WI38 (cell line): Measurements from ENCODE around the gene SH3D21.

Experiments
- H3K4me3 ChIP-seq: 2 replicates; pipeline ENCODE4 v1.5.1; 2011; ENCODE audit warnings: low read depth, mild to moderate bottlenecking, control low read depth, low read length
- CTCF ChIP-seq: IDR thresholded peaks from 2 replicates; pipeline ENCODE4 v1.5.1; 2012; ENCODE audit warnings: low read depth, mild to moderate bottlenecking, control low read depth, low read length

Gene SH3D21

GRCh38 chr1:36306210-36306901, at the start of gene SH3D21:
SH3D21 (plus strand) TSS chr1:36306368; CDS start chr1:36306421, 53 bp downstream.
- peak within 1 kb of the TSS; percentile 68 for H3K4me3 ChIP-seq

DNA sequence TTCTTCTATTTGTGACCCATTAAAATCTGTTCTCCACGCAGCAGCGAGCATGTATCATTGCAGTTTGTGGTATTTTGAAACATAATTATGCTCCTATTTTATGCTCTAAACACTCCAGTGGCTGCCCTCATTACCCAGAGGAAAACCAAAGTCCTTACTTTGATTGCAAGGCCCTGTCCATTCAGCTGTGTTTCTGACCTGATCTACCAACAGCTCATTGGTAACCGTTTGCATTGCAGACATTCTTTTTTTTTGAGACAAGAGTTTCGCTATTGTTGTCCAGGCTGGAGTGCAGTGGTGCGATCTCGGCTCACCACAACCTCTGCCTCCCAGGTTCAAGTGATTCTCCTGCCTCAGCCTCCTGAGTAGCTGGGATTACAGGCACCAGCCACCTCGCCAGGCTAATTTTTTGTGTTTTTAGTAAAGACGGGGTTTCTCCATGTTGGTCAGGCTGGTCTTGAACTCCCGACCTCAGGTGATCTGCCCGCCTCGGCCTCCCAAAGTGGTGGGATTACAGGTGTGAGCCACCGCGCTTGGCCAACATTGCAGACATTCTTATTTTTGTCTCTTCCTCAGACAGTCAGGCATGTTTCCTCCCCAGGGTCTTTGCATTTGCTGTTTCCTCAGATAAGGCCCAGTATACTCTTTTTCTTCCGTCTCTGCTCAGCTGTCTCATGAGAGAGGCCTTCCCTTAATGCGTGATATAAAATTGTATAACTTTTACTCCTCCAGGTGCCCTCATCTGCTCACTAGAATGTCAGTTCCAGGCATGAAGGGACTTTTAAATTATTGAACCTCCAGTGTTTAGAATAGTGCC, 49.4 kb upstream of the SH3D21 start:
- TF ChIP-seq CTCF, result no peak
- H3K4me3 ChIP-seq, result no peak overlapping the region

More at GRCh38 chr1:36306210-36306901, at the start of gene SH3D21:
- TF ChIP-seq CTCF, result no peak

DNA sequence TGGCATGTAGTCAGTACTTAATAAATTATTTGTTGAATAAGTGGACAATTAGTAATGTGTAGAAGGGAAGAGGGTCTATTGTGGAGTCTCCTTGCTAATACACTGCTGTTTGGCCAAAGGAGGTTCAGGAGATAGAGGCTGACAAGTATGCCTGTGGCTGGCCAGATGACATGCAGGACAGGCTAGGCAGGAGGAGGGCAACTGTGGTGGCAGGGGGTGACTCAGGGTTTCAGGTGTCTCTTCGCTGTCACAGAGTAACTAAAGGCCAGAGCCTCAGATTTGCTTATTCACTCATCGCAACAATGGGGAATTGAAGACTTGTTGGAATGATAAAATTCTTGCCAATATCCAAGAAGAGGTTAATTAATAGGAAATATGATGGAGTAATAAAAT, 48.8 kb upstream of the SH3D21 start:
- no peak overlapping the region for H3K4me3 ChIP-seq
- TF ChIP-seq CTCF, result no peak

- TF ChIP-seq CTCF, result no peak
- H3K4me3 ChIP-seq, result no peak overlapping the region
Observed at GRCh38 chr1:36258960-36259344, 47.2 kb upstream of the SH3D21 start.

DNA sequence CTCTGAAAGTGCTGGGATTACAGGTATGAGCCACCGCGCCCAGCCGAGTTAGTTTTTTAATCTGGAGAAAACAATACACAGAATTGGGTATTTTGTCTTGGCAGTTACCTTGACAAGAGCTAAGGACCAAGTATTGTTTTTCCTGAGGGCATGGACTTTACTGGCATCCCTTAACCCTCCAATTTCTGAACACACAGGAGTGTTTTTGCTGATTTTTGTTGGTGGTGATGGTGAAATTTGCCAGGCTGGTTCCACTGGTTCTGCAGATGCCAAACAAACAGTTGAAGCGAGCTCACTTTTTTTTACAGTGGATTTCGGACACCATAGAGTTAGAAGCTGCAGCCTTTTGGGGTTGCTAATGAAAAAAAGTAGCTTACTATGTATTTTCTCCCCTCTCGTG, 37.2 kb upstream of the SH3D21 start:
- TF ChIP-seq CTCF, result no peak
- H3K4me3 ChIP-seq, result no peak overlapping the region

DNA sequence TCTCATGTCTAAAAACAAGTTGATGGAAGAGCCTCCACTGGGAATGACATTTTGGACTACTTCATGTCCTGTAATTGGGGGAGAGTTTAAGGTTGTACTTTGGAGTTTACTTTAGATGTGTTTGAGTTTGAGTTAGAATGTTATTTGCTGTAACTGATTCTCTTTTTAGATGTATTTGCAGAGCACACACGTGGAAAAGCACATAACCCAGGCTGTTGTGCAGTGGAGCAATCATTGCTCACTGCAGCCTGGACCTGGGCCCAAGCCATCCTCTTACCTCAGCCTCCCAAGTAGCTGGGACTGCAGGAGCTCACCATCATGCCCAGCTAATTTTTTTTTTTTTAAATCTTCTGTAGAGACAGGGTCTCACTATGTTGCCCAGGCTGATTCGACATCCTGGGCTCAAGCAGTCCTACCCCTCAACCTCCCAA, 36.7 kb upstream of the SH3D21 start:
- TF ChIP-seq CTCF, result no peak
- H3K4me3 ChIP-seq, result no peak overlapping the region

GRCh38 chr1:36273024-36273423, 33.1 kb upstream of the SH3D21 start:
- no peak for TF ChIP-seq CTCF
- H3K4me3 ChIP-seq, result no peak overlapping the region
